Testis (tissue), 3 donors: ENCODE results near the gene DFFB. TPM values are rescaled to one million over a fixed set of nuclear protein-coding genes. Genes with fewer than 3 reads are reported as not detected.

ENCODE experiments used
- DNase-seq: peaks from one replicate; pipeline ENCODE4 v3.0.0-alpha.2; 2019
- H3K27ac ChIP-seq, 2 donors: fragments of 200-600 bp; sonication (generic); one replicate each; pipeline ENCODE4 v1.5.1; 2019
- H3K27me3 ChIP-seq: fragments of 200-600 bp; sonication (generic); one replicate; pipeline ENCODE4 v1.5.1; 2019
- H3K36me3 ChIP-seq: fragments of 200-600 bp; sonication (generic); one replicate; pipeline ENCODE4 v1.5.1; 2017; ENCODE audit warnings: low read depth; ENCODE audit errors: missing control alignments
- H3K4me1 ChIP-seq: fragments of 200-600 bp; sonication (generic); one replicate; pipeline ENCODE4 v1.5.1; 2019
- H3K4me3 ChIP-seq, 2 donors: fragments of 200-600 bp; sonication (generic); one replicate each; pipeline ENCODE4 v1.5.1; 2017 to 2019
- H3K9me3 ChIP-seq: fragments of 200-600 bp; sonication (generic); one replicate; pipeline ENCODE4 v1.5.1; 2017
- POLR2A ChIP-seq: fragments of 450-650 bp; IDR thresholded peaks from one replicate; pipeline ENCODE4 v1.6.1; 2017; ENCODE audit warnings: antibody characterized with exemption, mild to moderate bottlenecking, moderate library complexity
- WGBS, 2 donors: methylation state at CpG; one replicate each; pipeline ENCODE4 v1.1.5; 2018; 5-methylcytosine and 5-hydroxymethylcytosine counted together
- intact Hi-C: fragments of 100-400 bp; cut with DNase I; formaldehyde crosslinking; loops from one replicate; pipeline ENCODE4 v1.15.1; 2023; ENCODE audit warnings: low total_unique reads
- polyA plus RNA-seq: library from polyadenylated mRNA; stranded (reverse); fragments of 350-450 nt; fragmentation: Illumina TruSeq; extraction: RNeasy Lipid Tissue Mini Kit (QIAGEN cat#74804); gene quantifications from one replicate; pipeline ENCODE4 v1.2.3, GENCODE V29; 2014; ENCODE audit warnings: low read depth, low replicate concordance; ENCODE audit not compliant: insufficient read depth
- total RNA-seq, 2 donors: library from RNA; depleted of rRNA; stranded (reverse); fragments of >200 nt; gene quantifications; one replicate each; pipeline ENCODE4 v1.2.3, GENCODE V29; 2016
- TF ChIP-seq, protein P1 (sequence below), 3 experiments: fragments of 450-650 bp in 2 of 3; fragments of 200-600 bp in 1 of 3; sonication (generic) in 1 of 3; IDR thresholded peaks; one replicate each; pipeline ENCODE4 v1.5.1; 2016 to 2019; ENCODE audit warnings: antibody characterized with exemption in 3 of 3, mild to moderate bottlenecking in 2 of 3, moderate library complexity in 1 of 3

DFFB gene
- total and polyA plus RNA-seq, 3 donors from 2014 or later: 3.4 to 8.4 (median 6.9) TPM

DNA sequence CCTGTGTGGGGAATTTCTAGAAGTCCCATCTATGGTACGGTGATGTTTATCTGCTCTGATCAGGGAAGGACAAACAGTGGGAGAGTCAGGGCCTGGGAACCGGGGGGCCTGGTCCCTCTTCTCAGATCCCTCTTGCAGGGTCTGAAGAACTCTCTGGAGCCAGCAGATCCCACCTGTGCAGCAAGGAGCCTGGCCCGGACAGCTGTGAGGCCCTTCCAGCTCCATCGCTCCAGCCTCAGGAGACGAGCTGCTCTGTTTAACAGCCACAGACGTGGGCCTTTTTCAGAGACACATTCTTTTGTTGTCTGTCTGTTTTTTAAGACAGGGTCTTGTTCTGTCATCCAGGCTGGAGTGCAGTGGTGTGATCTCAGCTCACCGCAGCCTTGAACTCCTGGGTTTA is 28.3 kb downstream of the DFFB start:
- H3K36me3 ChIP-seq: no peaks in the 10 kb centered on the region

DNA sequence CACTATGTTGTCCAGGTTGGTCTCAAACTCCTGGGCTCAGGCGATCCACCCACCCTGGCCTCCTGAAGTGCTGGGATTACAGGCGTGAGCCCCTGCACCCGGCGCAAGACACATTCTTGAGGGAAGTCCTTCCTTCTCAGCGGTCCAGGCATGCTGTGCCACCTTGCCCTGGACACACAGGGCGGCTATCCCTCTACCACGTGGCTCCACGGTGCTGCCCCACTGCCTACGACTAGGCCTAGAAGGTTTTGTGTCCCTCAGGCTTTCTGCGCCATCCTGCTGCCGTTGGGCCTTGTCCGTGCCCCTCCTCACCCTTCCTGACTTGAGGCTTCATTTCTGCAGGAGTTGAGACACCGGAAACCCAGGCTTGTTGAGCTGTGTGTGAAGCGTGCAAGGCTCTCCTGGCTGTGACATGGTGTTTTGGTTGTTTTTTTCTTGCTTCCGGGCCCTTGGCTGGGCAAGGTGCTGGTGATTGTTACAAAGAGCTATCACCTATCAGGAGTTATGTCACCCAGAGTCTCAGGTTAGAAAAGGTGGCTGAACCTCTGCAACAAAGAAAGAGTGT is 28.9 kb downstream of the DFFB start:
- Histone ChIP-seq H3K36me3 (no peaks in the 10 kb centered on the region), H3K4me3 (no peak overlapping the region), H3K27ac (no peak overlapping the region), H3K27me3 (no peaks in the 10 kb centered on the region), H3K9me3 (no peaks in the 10 kb centered on the region), H3K4me1 (no peaks in the 10 kb centered on the region)
- DNase-seq: no peak
- intact Hi-C loops: no loop called here
- WGBS, 2 donors: 85 to 95% methylated on average over 15 of the region's 15 CpGs
- no peak for TF ChIP-seq POLR2A
- TF ChIP-seq, protein P1, sequence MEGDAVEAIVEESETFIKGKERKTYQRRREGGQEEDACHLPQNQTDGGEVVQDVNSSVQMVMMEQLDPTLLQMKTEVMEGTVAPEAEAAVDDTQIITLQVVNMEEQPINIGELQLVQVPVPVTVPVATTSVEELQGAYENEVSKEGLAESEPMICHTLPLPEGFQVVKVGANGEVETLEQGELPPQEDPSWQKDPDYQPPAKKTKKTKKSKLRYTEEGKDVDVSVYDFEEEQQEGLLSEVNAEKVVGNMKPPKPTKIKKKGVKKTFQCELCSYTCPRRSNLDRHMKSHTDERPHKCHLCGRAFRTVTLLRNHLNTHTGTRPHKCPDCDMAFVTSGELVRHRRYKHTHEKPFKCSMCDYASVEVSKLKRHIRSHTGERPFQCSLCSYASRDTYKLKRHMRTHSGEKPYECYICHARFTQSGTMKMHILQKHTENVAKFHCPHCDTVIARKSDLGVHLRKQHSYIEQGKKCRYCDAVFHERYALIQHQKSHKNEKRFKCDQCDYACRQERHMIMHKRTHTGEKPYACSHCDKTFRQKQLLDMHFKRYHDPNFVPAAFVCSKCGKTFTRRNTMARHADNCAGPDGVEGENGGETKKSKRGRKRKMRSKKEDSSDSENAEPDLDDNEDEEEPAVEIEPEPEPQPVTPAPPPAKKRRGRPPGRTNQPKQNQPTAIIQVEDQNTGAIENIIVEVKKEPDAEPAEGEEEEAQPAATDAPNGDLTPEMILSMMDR (IDR thresholded peaks at IDR 0.05): no peak

More for the DNA sequence above, 28.3 kb downstream of the DFFB start:
- Histone ChIP-seq H3K4me1 (no peaks in the 10 kb centered on the region), H3K4me3 (no peak overlapping the region), H3K27me3 (no peaks in the 10 kb centered on the region), H3K9me3 (no peaks in the 10 kb centered on the region), H3K27ac (no peak overlapping the region)
- TF ChIP-seq POLR2A: no peak
- TF ChIP-seq, protein P1 (IDR thresholded peaks at IDR 0.05): no peak
- no peak for DNase-seq
- 88 to 96% methylated on average over 7 of the region's 7 CpGs for WGBS, 2 donors
- intact Hi-C loops: no loop called here

DNA sequence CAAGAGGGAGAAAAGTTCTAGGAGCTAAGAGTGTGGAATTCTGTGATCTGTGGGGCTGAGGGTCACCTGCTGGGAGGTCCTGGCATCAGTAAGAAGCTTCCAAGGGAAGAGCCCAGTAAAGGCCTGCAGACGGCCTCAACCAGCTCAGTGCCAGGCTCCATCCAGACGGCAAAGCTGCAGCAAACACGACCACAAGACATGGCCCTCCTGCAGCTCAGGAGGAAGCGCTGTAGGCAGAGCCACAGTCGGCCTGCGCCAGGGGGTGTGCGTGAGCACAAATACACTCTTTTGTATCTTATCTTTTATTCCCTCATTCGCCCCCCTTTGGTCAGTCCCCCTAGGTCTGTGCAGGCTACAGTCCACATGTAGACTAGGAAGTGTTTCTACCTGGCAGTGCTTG is 29.4 kb downstream of the DFFB start:
- no peaks in the 10 kb centered on the region for H3K27me3 ChIP-seq
- no peaks in the 10 kb centered on the region for H3K36me3 ChIP-seq
- H3K4me1 ChIP-seq: no peaks in the 10 kb centered on the region
- intact Hi-C loops: no loop called here
- TF ChIP-seq, protein P1 (IDR thresholded peaks at IDR 0.05): no peak
- no peak for TF ChIP-seq POLR2A
- no peak overlapping the region for H3K27ac ChIP-seq
- H3K9me3 ChIP-seq: no peaks in the 10 kb centered on the region
- H3K4me3 ChIP-seq: no peak overlapping the region
- 82 to 84% methylated on average over 8 of the region's 8 CpGs for WGBS, 2 donors
- no peak for DNase-seq

DNA sequence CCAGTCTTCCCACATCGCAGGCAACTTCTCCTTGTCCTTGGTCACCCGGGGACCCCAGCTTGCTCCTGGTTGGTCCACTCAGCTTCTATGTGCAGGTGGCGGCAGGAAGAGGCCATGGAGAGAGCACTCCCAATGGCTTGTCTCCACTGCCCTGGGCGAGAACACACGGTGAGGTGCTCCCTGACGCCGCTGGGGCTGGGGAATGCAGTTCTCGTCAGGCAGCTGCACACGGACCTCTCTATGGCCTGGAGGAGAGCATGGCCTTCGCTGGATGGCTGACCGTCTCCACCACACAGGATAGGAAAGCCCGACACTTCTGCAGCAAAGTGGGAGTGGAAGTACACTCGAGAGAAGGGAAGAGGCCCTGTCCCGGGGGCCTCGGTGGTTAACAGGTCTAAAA is 31.0 kb downstream of the DFFB start:
- TF ChIP-seq, protein P1 (IDR thresholded peaks at IDR 0.05): no peak
- no peak for TF ChIP-seq POLR2A
- 92% methylated on average over 12 to 15 of the region's 15 CpGs for WGBS, 2 donors
- Histone ChIP-seq H3K27ac (no peak overlapping the region), H3K9me3 (no peaks in the 10 kb centered on the region), H3K4me3 (no peak overlapping the region), H3K27me3 (no peaks in the 10 kb centered on the region), H3K4me1 (no peaks in the 10 kb centered on the region), H3K36me3 (no peaks in the 10 kb centered on the region)
- intact Hi-C loops: no loop called here
- no peak for DNase-seq

DNA sequence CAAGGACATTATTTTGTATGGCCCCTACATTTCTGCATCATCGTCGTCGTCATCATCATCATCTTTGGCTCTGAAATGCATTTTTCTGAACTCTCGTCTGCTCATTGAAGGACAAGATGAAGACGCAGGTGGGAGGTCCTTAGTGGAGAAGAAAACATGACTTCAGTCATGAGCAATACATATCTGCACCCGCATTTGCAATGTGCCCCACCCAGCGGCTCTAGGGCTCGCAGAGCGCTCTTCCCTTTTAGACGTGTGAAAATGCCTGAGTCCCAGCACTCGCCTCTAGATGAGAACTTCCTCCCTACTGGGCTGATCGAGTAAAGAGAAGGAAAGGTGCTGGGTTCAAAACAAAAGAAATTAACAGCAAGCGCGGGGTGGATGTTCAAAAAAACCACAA is 32.7 kb downstream of the DFFB start:
- no peaks in the 10 kb centered on the region for H3K9me3 ChIP-seq
- no peak overlapping the region for H3K27ac ChIP-seq
- no peak for DNase-seq
- H3K4me3 ChIP-seq: no peak overlapping the region
- intact Hi-C loops: no loop called here
- TF ChIP-seq POLR2A: no peak
- TF ChIP-seq, protein P1 (IDR thresholded peaks at IDR 0.05): no peak
- WGBS, 2 donors: 95% methylated on average over 14 of the region's 14 CpGs
- no peaks in the 10 kb centered on the region for H3K36me3 ChIP-seq
- H3K4me1 ChIP-seq: no peaks in the 10 kb centered on the region
- H3K27me3 ChIP-seq: no peaks in the 10 kb centered on the region
